GM08714 (cell line): Measurements from ENCODE around the gene TNFRSF13B.
"Not testable (repeated sequence)": the region's sequence is repeated elsewhere in the genome, so short reads cannot be mapped to it uniquely, and the experiment has no call there.

ENCODE experiments used
- H3K4me3 ChIP-seq: fragments of 200-500 bp; sonication (Bioruptor generic); 2 replicates; pipeline ENCODE4 v1.5.1; 2014; ENCODE audit warnings: mild to moderate bottlenecking, low read length, inconsistent platforms
- ZNF274 ChIP-seq: IDR thresholded peaks from 2 replicates; pipeline ENCODE4 v1.6.1; 2012; ENCODE audit warnings: mild to moderate bottlenecking, low read depth, low read length

Gene TNFRSF13B

GRCh38 chr17:16915752-16916556 lies 56.0 kb downstream of the TNFRSF13B start:
- H3K4me3 ChIP-seq, result no peak overlapping the region
- no peak for TF ChIP-seq ZNF274

- no peak overlapping the region for H3K4me3 ChIP-seq
- TF ChIP-seq ZNF274, result no peak
These were observed 58.5 kb downstream of the TNFRSF13B start for GRCh38 chr17:16913463-16913862.

GRCh38 chr17:16912021-16912962 lies 59.6 kb downstream of the TNFRSF13B start:
- no peak overlapping the region for H3K4me3 ChIP-seq
- TF ChIP-seq ZNF274, result no peak

GRCh38 chr17:16911141-16911937 lies 60.6 kb downstream of the TNFRSF13B start:
- H3K4me3 ChIP-seq, result no peak overlapping the region
- no peak for TF ChIP-seq ZNF274

- no peak for TF ChIP-seq ZNF274
- H3K4me3 ChIP-seq, result no peak overlapping the region
These were observed 61.6 kb downstream of the TNFRSF13B start for GRCh38 chr17:16910341-16910740.

- no peak for TF ChIP-seq ZNF274
- no peak overlapping the region for H3K4me3 ChIP-seq
These were observed 62.3 kb downstream of the TNFRSF13B start for GRCh38 chr17:16909472-16910246.

- TF ChIP-seq ZNF274, result no peak
- no peak overlapping the region for H3K4me3 ChIP-seq
These were observed 63.6 kb downstream of the TNFRSF13B start for GRCh38 chr17:16908273-16908672.

GRCh38 chr17:16906680-16907079 lies 65.2 kb downstream of the TNFRSF13B start:
- H3K4me3 ChIP-seq, result no peak overlapping the region
- no peak for TF ChIP-seq ZNF274

GRCh38 chr17:16905593-16906191 lies 66.2 kb downstream of the TNFRSF13B start:
- no peak overlapping the region for H3K4me3 ChIP-seq
- TF ChIP-seq ZNF274, result no peak

GRCh38 chr17:16903070-16903469 lies 68.8 kb downstream of the TNFRSF13B start:
- H3K4me3 ChIP-seq, result not testable (repeated sequence)

- H3K4me3 ChIP-seq, result no peak overlapping the region
- no peak for TF ChIP-seq ZNF274
These were observed 71.5 kb downstream of the TNFRSF13B start for GRCh38 chr17:16900288-16900882.

- not testable (repeated sequence) for H3K4me3 ChIP-seq
These were observed 74.6 kb downstream of the TNFRSF13B start for GRCh38 chr17:16897211-16897896.

GRCh38 chr17:16896235-16896634 lies 75.7 kb downstream of the TNFRSF13B start:
- H3K4me3 ChIP-seq, result not testable (repeated sequence)

- not testable (repeated sequence) for H3K4me3 ChIP-seq
These were observed 78.4 kb downstream of the TNFRSF13B start for GRCh38 chr17:16893527-16893926.

GRCh38 chr17:16892876-16893454 lies 79.0 kb downstream of the TNFRSF13B start:
- H3K4me3 ChIP-seq, result not testable (repeated sequence)
